Upper lobe of left lung (tissue), 4 donors: ENCODE measurements around the gene RNF215.

Experiments used
- CTCF ChIP-seq, 6 experiments: fragments of 450-650 bp in 4 of 6; fragments of 200-600 bp in 2 of 6; sonication (generic) in 2 of 6; IDR thresholded peaks; one replicate each; pipeline ENCODE4 v1.5.1; 2016 to 2019; ENCODE audit warnings: antibody characterized with exemption in 6 of 6
- EP300 ChIP-seq, 4 donors: sonication (generic); formaldehyde crosslinking; IDR thresholded peaks; one replicate each; pipeline ENCODE4 v1.5.1; 2017; ENCODE audit warnings: antibody characterized with exemption in 4 of 4, control low read depth in 2 of 4
- POLR2AphosphoS5 ChIP-seq, 2 donors: sonication (generic); formaldehyde crosslinking; IDR thresholded peaks; one replicate each; pipeline ENCODE4 v1.5.1; 2017; ENCODE audit warnings: antibody characterized with exemption in 2 of 2

- TF ChIP-seq CTCF (IDR thresholded peaks at IDR 0.05) (no peak), POLR2AphosphoS5 (IDR thresholded peaks at IDR 0.05) (no peak), EP300 (IDR thresholded peaks at IDR 0.05) (no peak)
Measured at GRCh38 chr22:30373331-30374325, 13.6 kb downstream of the RNF215 start.
